ENCODE results near the gene ITPK1.

- TF ChIP-seq EZH2 (IDR thresholded peaks at IDR 0.05; ENCODE audit: borderline replicate concordance, low read length), result no peak
- TF ChIP-seq, protein P1, sequence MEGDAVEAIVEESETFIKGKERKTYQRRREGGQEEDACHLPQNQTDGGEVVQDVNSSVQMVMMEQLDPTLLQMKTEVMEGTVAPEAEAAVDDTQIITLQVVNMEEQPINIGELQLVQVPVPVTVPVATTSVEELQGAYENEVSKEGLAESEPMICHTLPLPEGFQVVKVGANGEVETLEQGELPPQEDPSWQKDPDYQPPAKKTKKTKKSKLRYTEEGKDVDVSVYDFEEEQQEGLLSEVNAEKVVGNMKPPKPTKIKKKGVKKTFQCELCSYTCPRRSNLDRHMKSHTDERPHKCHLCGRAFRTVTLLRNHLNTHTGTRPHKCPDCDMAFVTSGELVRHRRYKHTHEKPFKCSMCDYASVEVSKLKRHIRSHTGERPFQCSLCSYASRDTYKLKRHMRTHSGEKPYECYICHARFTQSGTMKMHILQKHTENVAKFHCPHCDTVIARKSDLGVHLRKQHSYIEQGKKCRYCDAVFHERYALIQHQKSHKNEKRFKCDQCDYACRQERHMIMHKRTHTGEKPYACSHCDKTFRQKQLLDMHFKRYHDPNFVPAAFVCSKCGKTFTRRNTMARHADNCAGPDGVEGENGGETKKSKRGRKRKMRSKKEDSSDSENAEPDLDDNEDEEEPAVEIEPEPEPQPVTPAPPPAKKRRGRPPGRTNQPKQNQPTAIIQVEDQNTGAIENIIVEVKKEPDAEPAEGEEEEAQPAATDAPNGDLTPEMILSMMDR (conservative IDR thresholded peaks at IDR 0.05 in 1 of 2, IDR thresholded peaks at IDR 0.05 in 1 of 2; ENCODE audit: extremely low read depth in 1 of 2, insufficient read depth in 1 of 2, low read depth in 1 of 2, low read length in 2 of 2), result no peak
These were observed 13.6 kb downstream of the ITPK1 start for GRCh38 chr14:93102141-93102540.

Data from mammary epithelial cell (primary cell).